HG03108 (cell line): ENCODE data around the gene CCDC6.
"Not testable (repeated sequence)": the region's sequence is repeated elsewhere in the genome, so short reads cannot be mapped to it uniquely, and the experiment has no call there.

Experiments used
- ATAC-seq: cut with Tn5 transposase; IDR thresholded peaks from one replicate; pipeline ENCODE4 v1.9.1; 2021; ENCODE audit warnings: moderate library complexity; ENCODE audit not compliant: unreplicated experiment

Gene CCDC6

DNA sequence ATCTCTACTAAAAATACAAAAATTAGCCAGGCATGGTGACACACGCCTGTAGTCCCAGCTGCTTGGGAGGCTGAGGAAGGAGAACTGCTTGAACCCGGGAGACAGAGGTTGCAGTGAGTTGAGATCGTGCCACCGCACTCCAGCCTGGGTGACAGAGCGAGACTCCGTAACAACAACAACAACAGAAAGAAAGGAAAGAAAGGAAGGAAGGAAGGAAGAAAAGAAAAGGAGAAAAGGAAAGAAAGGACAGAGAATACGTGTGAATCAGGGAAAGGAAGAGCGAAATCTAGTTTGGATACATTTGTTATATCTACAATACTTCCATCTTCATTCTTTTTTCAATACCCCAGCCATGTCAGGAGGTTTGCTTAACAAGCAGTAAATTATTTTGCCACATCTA lies 21.5 kb downstream of the CCDC6 start:
- ATAC-seq: not testable (repeated sequence)

- no peak for ATAC-seq
Observed at GRCh38 chr10:59881640-59882039, 24.7 kb downstream of the CCDC6 start.

GRCh38 chr10:59880971-59881510 lies 25.3 kb downstream of the CCDC6 start:
- ATAC-seq: peak; percentile 57

GRCh38 chr10:59880019-59880717 lies 26.2 kb downstream of the CCDC6 start:
- no peak for ATAC-seq

DNA sequence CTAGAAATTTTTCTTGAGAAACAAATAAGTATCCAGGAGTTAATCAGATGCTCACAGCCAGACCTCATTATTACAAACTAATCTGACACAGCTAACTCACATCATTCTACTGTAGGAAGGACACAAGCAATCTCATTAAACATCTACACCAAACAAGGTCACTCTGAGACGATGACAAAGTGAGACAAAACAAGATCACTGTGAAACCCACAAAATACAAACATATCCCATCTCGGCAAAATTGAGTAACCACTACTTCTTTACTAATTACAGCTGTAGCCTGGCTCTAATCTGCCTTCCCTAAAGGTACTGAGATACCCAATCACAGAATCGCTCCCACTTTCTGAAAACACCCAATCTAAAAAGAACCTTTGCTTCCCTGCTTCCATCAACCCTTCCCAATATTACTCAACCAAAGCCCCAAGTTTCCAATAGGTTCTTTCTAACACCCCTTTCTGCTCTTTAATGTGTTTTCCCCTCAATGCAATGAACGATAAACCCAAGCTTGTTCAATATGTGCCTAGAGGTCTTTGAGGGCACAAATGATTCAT lies 26.9 kb downstream of the CCDC6 start:
- peak; percentile 37 for ATAC-seq

- ATAC-seq: no peak
Observed at GRCh38 chr10:59878915-59879314, 27.4 kb downstream of the CCDC6 start.

DNA sequence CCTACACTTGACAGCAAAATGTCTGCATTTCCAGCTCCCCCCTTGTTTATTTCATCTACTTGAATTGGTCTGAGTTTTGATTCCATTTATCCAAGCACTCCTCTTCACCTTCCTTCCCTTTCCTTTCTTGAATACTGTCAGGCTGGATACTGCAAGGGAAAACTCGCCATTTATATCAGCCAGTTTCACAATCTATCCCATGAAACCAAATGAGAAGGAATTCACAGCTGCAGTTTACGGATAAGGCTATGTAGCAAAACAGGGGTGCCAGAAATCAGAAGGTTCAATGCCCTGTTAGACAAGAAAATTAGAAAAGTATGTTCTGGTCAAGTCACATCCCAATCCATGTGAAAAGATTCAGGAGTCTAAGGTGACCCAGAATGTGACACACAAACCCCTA lies 28.1 kb downstream of the CCDC6 start:
- ATAC-seq: no peak

DNA sequence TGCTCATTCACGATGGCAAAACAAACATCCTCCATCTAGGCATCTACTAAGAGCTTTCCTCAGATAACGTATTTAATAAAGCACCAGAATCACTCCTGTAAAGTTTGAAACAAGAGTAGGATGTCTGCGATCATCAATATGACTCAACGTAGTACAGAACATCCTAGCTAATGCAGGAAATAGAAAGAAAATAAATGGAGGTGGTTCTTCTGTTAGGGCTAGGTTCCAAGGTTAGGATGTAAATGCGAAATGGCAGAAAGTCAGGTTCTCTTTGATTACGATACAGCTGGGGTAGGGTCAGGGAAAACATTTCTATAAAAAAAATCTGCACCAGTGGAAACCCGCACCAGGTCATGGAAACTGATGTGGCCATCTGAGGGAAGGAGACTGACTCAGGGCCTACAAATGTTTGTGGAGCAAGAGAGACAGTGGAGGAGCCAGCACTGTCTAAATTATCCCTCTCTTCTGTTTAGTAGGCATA lies 29.1 kb downstream of the CCDC6 start:
- no peak for ATAC-seq

DNA sequence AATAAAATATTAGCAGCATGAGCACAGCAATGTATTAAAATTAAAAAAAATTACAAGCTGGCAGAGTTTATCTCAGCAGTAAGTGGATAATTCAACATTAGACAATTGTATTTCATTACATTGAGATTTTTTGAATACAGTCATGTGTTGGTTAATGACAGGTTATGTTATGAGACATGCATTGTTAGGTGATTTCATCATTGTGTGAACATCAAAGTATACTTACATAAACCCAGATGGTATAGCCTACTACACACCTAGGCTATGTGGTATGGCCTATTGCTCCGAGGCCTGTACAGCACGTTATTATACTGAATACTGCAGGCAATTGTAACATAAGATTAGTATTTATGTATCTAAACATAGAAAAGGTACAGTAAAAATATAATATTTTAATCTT lies 29.7 kb downstream of the CCDC6 start:
- ATAC-seq: no peak

DNA sequence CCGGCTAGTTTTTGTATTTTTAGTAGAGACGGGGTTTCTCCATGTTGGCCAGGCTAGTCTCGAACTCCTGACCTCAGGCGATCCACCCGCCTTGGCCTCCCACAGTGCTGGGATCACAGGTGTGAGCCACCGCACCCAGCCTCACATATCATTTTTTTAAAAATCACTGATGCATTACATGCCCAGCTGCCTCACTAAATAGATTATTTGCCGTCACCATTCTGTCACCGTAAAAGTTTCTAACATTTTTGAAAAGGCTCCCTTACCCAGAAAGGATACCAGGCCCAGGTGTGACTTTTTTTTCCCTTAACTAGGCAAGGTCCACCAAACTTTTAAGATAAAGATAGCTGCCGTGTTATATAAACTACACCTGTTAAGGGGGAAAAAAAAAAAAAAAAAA lies 30.1 kb downstream of the CCDC6 start:
- not testable (repeated sequence) for ATAC-seq

DNA sequence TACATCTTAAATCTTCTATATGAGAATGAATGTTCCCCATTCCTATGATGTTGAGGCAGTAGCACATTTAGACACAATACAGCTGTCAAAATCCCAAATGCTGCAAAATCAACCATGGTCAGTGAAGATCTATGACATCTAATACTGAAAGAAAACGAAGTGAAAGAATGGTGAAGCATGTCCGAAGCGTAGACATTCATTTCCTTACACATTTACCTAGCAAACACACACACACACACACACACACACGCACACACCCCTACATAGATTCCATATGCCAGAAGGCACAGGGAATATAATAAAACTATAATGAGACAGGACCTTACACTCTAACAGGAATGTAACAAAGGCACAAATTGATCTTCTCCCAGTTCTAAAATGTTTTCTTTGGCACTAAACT lies 32.5 kb downstream of the CCDC6 start:
- ATAC-seq: peak; percentile 44

DNA sequence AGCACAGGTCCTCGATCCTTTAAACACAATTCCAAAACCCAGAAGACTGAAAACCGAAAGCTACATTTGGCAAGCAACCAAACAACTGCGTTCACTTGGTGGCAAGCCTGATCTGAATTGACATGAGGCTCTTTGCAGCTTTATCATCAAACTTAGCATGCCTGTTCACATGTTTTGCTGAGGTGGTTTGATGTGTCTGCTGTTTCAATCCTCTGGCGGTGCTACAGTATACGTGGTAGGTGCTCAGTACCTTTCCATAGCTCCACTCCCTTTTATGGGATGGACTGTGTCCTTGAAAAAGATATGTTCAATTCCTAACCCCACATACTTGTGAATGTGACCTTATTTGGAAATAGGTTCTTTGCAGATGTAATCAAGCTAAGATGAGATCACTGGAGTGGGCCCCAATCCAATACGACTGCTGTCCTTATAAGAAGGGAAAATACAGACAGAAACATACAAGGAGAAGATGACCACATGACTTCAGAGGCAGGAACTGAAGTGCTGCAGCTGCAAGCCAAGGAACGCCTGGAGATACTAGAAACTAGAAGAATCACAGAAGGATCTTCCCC lies 33.4 kb downstream of the CCDC6 start:
- no peak for ATAC-seq

- no peak for ATAC-seq
Observed at GRCh38 chr10:59870152-59870551, 36.2 kb downstream of the CCDC6 start.

GRCh38 chr10:59869594-59869940 lies 36.8 kb downstream of the CCDC6 start:
- no peak for ATAC-seq

DNA sequence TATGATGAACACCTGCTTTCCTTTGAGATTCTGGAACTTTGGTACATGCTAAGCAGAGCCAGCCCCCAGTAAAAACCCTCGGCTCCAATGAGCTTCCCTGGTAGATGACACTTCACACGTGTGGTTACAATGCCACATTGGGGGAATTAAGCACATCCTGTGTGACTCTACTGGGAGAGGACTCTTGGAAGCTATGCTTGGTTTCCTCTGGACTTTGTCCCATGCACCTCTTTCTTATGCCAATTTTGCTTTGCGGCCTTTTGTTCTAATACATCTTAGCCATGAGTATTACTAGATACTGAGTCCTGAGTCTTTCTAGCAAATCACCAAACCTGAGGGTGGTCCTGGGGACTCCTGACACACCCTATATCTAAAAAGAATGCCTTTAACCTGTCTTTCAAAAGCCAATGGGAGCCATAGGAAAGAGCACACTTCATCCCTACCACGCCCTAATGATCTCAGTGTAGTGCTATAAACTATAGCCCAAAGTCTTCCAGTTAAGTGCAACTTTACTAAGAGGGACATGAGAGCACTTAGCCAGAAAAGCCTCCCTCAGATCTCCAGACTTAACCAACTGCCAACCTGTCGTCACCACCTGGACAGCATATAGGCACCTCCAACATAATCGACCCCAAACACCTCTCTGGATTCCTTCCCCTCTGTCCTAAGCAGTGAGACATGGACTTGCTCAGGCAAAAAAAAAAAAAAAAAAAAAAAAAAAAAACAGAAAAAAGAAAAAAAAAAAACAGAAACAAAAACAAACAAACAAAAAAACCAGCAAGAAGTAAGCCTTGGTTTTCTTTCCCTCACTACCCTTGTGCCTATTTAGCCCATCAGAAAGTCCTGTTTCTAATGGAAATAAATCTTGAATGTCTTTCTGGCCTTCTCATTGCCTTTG lies 37.4 kb downstream of the CCDC6 start:
- ATAC-seq: no peak

- no peak for ATAC-seq
Observed at GRCh38 chr10:59867590-59867989, 38.8 kb downstream of the CCDC6 start.

- ATAC-seq: peak; percentile 69
Observed at GRCh38 chr10:59865101-59865500, 41.3 kb downstream of the CCDC6 start.

GRCh38 chr10:59864141-59864962 lies 42.0 kb downstream of the CCDC6 start:
- peak; percentile 9 for ATAC-seq

DNA sequence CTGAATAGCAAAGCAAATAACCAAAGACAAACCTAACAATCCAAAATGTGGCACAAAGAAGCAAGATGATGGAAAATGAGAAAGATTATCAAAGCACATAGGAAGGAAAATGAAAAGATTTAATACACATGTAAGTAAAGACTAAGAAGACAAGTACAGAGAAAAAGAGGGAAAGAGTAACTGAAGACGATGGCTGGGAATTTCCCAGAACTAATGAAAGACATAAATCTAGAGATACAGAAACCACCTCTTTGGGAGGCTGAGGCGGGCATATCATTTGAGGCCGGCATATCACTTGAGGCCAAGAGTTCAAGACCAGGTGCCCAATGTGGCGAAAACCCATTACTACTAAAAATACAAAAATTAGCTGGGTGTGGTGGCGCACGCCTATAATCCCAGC lies 46.8 kb downstream of the CCDC6 start:
- no peak for ATAC-seq

DNA sequence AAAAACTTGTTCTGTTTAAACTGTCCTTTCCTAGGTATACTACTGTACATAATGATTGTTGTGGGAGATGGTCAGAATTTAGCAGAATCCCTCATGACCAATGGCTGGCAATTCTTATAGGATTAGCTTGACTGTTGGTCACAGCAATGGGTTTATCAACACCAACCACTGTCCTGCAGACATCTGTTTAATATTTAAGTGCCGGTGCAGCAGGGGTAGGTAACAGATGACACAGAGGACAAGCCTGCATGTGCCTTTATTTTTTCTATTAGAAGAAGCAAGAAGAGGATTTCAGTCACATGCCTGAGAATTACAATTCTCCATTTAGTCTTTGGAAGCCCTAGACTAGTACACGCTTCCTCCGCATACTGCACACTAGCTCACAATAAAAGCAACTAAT lies 48.4 kb downstream of the CCDC6 start:
- no peak for ATAC-seq
